Suppressor macrophage treated with lipopolysaccharide for 4 hours (primary cell): ENCODE data around the gene RD3L.
"Not testable (repeated sequence)": the region's sequence is repeated elsewhere in the genome, so short reads cannot be mapped to it uniquely, and the experiment has no call there.

Experiments
- DNase-seq: peaks from one replicate; pipeline ENCODE4 v3.0.0-alpha.2; 2020

Gene RD3L

GRCh38 chr14:103927566-103927965 lies 14.8 kb downstream of the RD3L start:
- no peak for DNase-seq

- no peak for DNase-seq
Measured at GRCh38 chr14:103925316-103925715, 17.0 kb downstream of the RD3L start.

- DNase-seq: no peak
Measured at GRCh38 chr14:103923863-103924262, 18.5 kb downstream of the RD3L start.

- DNase-seq: not testable (repeated sequence)
Measured at GRCh38 chr14:103921855-103922200, 20.5 kb downstream of the RD3L start.

GRCh38 chr14:103920981-103921854 lies 21.1 kb downstream of the RD3L start:
- peak; percentile 96 for DNase-seq

- DNase-seq: no peak
Measured at GRCh38 chr14:103916636-103917262, 25.6 kb downstream of the RD3L start.

- no peak for DNase-seq
Measured at GRCh38 chr14:103915616-103916015, 26.7 kb downstream of the RD3L start.

- no peak for DNase-seq
Measured at GRCh38 chr14:103910984-103911383, 31.3 kb downstream of the RD3L start.

- peak; percentile 61 for DNase-seq
Measured at GRCh38 chr14:103910262-103910935, 31.9 kb downstream of the RD3L start.

GRCh38 chr14:103909531-103910261 lies 32.6 kb downstream of the RD3L start:
- no peak for DNase-seq

- no peak for DNase-seq
Measured at GRCh38 chr14:103908580-103908979, 33.7 kb downstream of the RD3L start.

GRCh38 chr14:103905842-103906456 lies 36.4 kb downstream of the RD3L start:
- DNase-seq: no peak

- DNase-seq: no peak
Measured at GRCh38 chr14:103904493-103905107, 37.7 kb downstream of the RD3L start.

GRCh38 chr14:103899833-103900232 lies 42.5 kb downstream of the RD3L start:
- no peak for DNase-seq

GRCh38 chr14:103899316-103899715 lies 43.0 kb downstream of the RD3L start:
- DNase-seq: no peak

- DNase-seq: no peak
Measured at GRCh38 chr14:103898711-103899110, 43.6 kb downstream of the RD3L start.

- no peak for DNase-seq
Measured at GRCh38 chr14:103898204-103898603, 44.1 kb downstream of the RD3L start.

GRCh38 chr14:103897075-103897947 lies 45.0 kb downstream of the RD3L start:
- no peak for DNase-seq

GRCh38 chr14:103896578-103896977 lies 45.8 kb downstream of the RD3L start:
- DNase-seq: no peak

GRCh38 chr14:103894723-103895059 lies 47.6 kb downstream of the RD3L start:
- DNase-seq: no peak

- DNase-seq: no peak
Measured at GRCh38 chr14:103894034-103894722, 48.2 kb downstream of the RD3L start.
